H1 (cell line): ENCODE data around the gene CASQ2. TPM values are rescaled to one million over a fixed set of nuclear protein-coding genes. Genes with fewer than 3 reads are reported as not detected.

Experiments used
- CTCF ChIA-PET: fragments of 300-600 bp; sonication (Branson Sonifier 250); formaldehyde crosslinking; loops from one replicate; lab custom pipeline; 2021; ENCODE audit not compliant: partially characterized antibody; lab: Charles Lee
- POLR2A ChIA-PET: fragments of 300-600 bp; sonication (Branson Sonifier 250); formaldehyde crosslinking; loops from one replicate; lab custom pipeline; 2021; ENCODE audit warnings: inconsistent platforms; ENCODE audit not compliant: partially characterized antibody; lab: Charles Lee
- DNase-seq, 2 experiments: peaks; one replicate each; pipeline versions ENCODE4 v3.0.0 to v3.0.0-alpha.2; 2010 to 2022; ENCODE audit warnings: low spot score in 2 of 2, low read depth in 1 of 2, mixed read lengths in 1 of 2
- FAIRE-seq: peaks from 2 replicates; lab custom pipeline; 2011; peaks lifted over from hg19 to GRCh38; lab: Jason Lieb, UNC
- H2AFZ ChIP-seq: 2 replicates; pipeline ENCODE4 v1.8.1; 2012; ENCODE audit warnings: low read length, inconsistent platforms
- H2AK5ac ChIP-seq: 2 replicates; pipeline ENCODE4 v1.6.1; 2013; ENCODE audit warnings: low read depth, low read length
- H2BK120ac ChIP-seq: replicated peaks from 2 replicates; pipeline ENCODE3; 2013; ENCODE audit warnings: low read depth, low read length, inconsistent platforms
- H2BK12ac ChIP-seq: 2 replicates; pipeline ENCODE4 v1.6.1; 2013; ENCODE audit warnings: low read depth, low read length
- H2BK15ac ChIP-seq: 2 replicates; pipeline ENCODE4 v1.6.1; 2013; ENCODE audit warnings: low read length
- H2BK20ac ChIP-seq: 2 replicates; pipeline ENCODE4 v1.6.1; 2013; ENCODE audit warnings: low read length
- H2BK5ac ChIP-seq: 2 replicates; pipeline ENCODE4 v1.6.1; 2013; ENCODE audit warnings: low read depth, low read length
- H3K14ac ChIP-seq: 2 replicates; pipeline ENCODE4 v1.6.1; 2013; ENCODE audit warnings: inconsistent platforms; ENCODE audit not compliant: insufficient read length
- H3K18ac ChIP-seq: 2 replicates; pipeline ENCODE4 v1.6.1; 2013; ENCODE audit warnings: low read length; ENCODE audit errors: extremely low read depth
- H3K23ac ChIP-seq: 2 replicates; pipeline ENCODE4 v1.6.1; 2013; ENCODE audit warnings: inconsistent platforms; ENCODE audit not compliant: insufficient read length
- H3K23me2 ChIP-seq: 2 replicates; pipeline ENCODE4 v1.6.1; 2013; ENCODE audit warnings: low read depth, low read length
- H3K27ac ChIP-seq: 2 replicates; pipeline ENCODE4 v1.6.1; 2011; ENCODE audit warnings: low read depth, low read length, inconsistent platforms
- H3K27me3 ChIP-seq, 4 experiments: replicated peaks in 1 of 4; 1 replicate in 1 of 4; 2 replicates in 3 of 4; pipeline versions ENCODE4 v1.6.1 to v1.8.1; 2011 to 2013; ENCODE audit warnings: low read length in 3 of 4, mild to moderate bottlenecking in 3 of 4, inconsistent platforms in 2 of 4, mixed read lengths in 2 of 4, moderate library complexity in 1 of 4; ENCODE audit not compliant: control insufficient read depth in 3 of 4, insufficient read depth in 3 of 4; ENCODE audit errors: extremely low read depth in 1 of 4
- H3K36me3 ChIP-seq, 4 experiments: 2 replicates each; pipeline versions ENCODE4 v1.6.1 to v1.8.1; 2011 to 2013; ENCODE audit warnings: mild to moderate bottlenecking in 4 of 4, low read length in 3 of 4, moderate library complexity in 2 of 4, control low read depth in 1 of 4, inconsistent platforms in 1 of 4; ENCODE audit not compliant: insufficient read depth in 4 of 4, control insufficient read depth in 2 of 4
- H3K4ac ChIP-seq: replicated peaks from 2 replicates; pipeline ENCODE3; 2013; ENCODE audit warnings: low read length, low read depth, mixed read lengths, inconsistent platforms; ENCODE audit not compliant: insufficient read length
- H3K4me1 ChIP-seq, 4 experiments: replicated peaks in 1 of 4; 1 replicate in 1 of 4; 2 replicates in 3 of 4; pipeline versions ENCODE4 v1.6.1 to v1.8.1; 2011 to 2013; ENCODE audit warnings: low read length in 3 of 4, inconsistent platforms in 2 of 4, mixed read lengths in 1 of 4; ENCODE audit not compliant: insufficient read depth in 4 of 4, control insufficient read depth in 3 of 4
- H3K4me2 ChIP-seq, 2 experiments: 2 replicates each; pipeline versions ENCODE4 v1.6.1 to v1.8.1; 2011 to 2013; ENCODE audit warnings: low read depth in 2 of 2, low read length in 2 of 2, control low read depth in 1 of 2, inconsistent platforms in 1 of 2, mild to moderate bottlenecking in 1 of 2; ENCODE audit not compliant: insufficient read depth in 1 of 2
- H3K4me3 ChIP-seq, 4 experiments: fragments of 200-600, 300-600 bp in 1 of 4; sonication (generic), shearing (Covaris generic), sonication (Bioruptor Twin) in 1 of 4; 2 replicates each; pipeline versions ENCODE4 v1.5.1 to v1.8.1; 2011 to 2016; ENCODE audit warnings: low read length in 4 of 4, low read depth in 3 of 4, control low read depth in 2 of 4, inconsistent platforms in 2 of 4, mild to moderate bottlenecking in 2 of 4, mixed read lengths in 1 of 4, moderate library complexity in 1 of 4; ENCODE audit not compliant: insufficient read depth in 2 of 4; ENCODE audit errors: extremely low read depth in 1 of 4
- H3K56ac ChIP-seq: replicated peaks from 2 replicates; pipeline ENCODE3; 2013; ENCODE audit warnings: low read depth, mild to moderate bottlenecking, mixed read lengths, low read length, inconsistent platforms; ENCODE audit not compliant: insufficient read length
- H3K79me1 ChIP-seq: 2 replicates; pipeline ENCODE4 v1.6.1; 2013; ENCODE audit warnings: low read depth, low read length, control low read depth
- H3K79me2 ChIP-seq, 2 experiments: 2 replicates each; pipeline versions ENCODE4 v1.6.1 to v1.8.1; 2012 to 2013; ENCODE audit warnings: low read length in 2 of 2, mild to moderate bottlenecking in 2 of 2, inconsistent platforms in 1 of 2; ENCODE audit not compliant: insufficient read depth in 2 of 2, control insufficient read depth in 1 of 2
- H3K9ac ChIP-seq, 4 experiments: replicated peaks in 1 of 4; 1 replicate in 1 of 4; 2 replicates in 3 of 4; pipeline versions ENCODE4 v1.6.1 to v1.8.1; 2011 to 2013; ENCODE audit warnings: low read depth in 3 of 4, low read length in 3 of 4, control low read depth in 2 of 4, mild to moderate bottlenecking in 2 of 4, moderate library complexity in 2 of 4, inconsistent platforms in 1 of 4; ENCODE audit errors: extremely low read depth in 1 of 4
- H3K9me3 ChIP-seq, 2 experiments: 2 replicates each; pipeline versions ENCODE4 v1.6.1 to v1.8.1; 2012 to 2013; ENCODE audit warnings: mild to moderate bottlenecking in 2 of 2, moderate library complexity in 2 of 2, control low read depth in 1 of 2, inconsistent platforms in 1 of 2, low read depth in 1 of 2, low read length in 1 of 2, mixed read lengths in 1 of 2; ENCODE audit not compliant: insufficient read depth in 2 of 2
- H4K20me1 ChIP-seq, 2 experiments: replicated peaks in 1 of 2; 2 replicates each; pipeline versions ENCODE3 to v1.8.1; 2011 to 2013; ENCODE audit warnings: inconsistent platforms in 2 of 2, low read length in 2 of 2, mild to moderate bottlenecking in 1 of 2; ENCODE audit not compliant: insufficient read depth in 2 of 2, control insufficient read depth in 1 of 2
- H4K5ac ChIP-seq: 2 replicates; pipeline ENCODE4 v1.6.1; 2013; ENCODE audit warnings: low read length, low read depth, mixed read lengths, inconsistent platforms; ENCODE audit not compliant: insufficient read length
- H4K8ac ChIP-seq: 2 replicates; pipeline ENCODE4 v1.8.0; 2013; ENCODE audit warnings: mild to moderate bottlenecking, moderate library complexity, low read length, inconsistent platforms; ENCODE audit not compliant: insufficient read depth; ENCODE audit errors: extremely low read depth
- H4K91ac ChIP-seq: replicated peaks from 2 replicates; pipeline ENCODE3; 2013; ENCODE audit warnings: low read length, mixed read lengths, inconsistent platforms; ENCODE audit not compliant: insufficient read length
- EP300 ChIP-seq, 2 experiments: IDR thresholded peaks; 1 replicate in 1 of 2; 2 replicates in 1 of 2; pipeline ENCODE4 v1.6.1; 2011 to 2012; ENCODE audit warnings: low read depth in 2 of 2, low read length in 2 of 2, mild to moderate bottlenecking in 2 of 2, borderline replicate concordance in 1 of 2, inconsistent platforms in 1 of 2, moderate library complexity in 1 of 2
- RBBP5 ChIP-seq: IDR thresholded peaks from 2 replicates; pipeline ENCODE4 v1.7.1; 2012; ENCODE audit warnings: low read depth, mild to moderate bottlenecking, inconsistent platforms, low read length, moderate library complexity, borderline replicate concordance
- SIRT6 ChIP-seq: IDR thresholded peaks from one replicate; pipeline ENCODE4 v1.7.1; 2012; ENCODE audit warnings: low read length, inconsistent platforms
- SP2 ChIP-seq: IDR thresholded peaks from 2 replicates; pipeline ENCODE4 v1.6.1; 2012; ENCODE audit warnings: mild to moderate bottlenecking, low read length, inconsistent platforms
- TAF1 ChIP-seq: IDR thresholded peaks from 2 replicates; pipeline ENCODE4 v1.6.1; 2011; ENCODE audit warnings: mild to moderate bottlenecking, low read depth, low read length
- TBP ChIP-seq: IDR thresholded peaks from 2 replicates; pipeline ENCODE4 v1.6.1; 2011; ENCODE audit warnings: low read depth, low read length, improper control_type of control experiment
- TCF12 ChIP-seq: IDR thresholded peaks from 2 replicates; pipeline ENCODE4 v1.6.1; 2011; ENCODE audit warnings: low read depth, mild to moderate bottlenecking, low read length
- USF2 ChIP-seq: IDR thresholded peaks from 2 replicates; pipeline ENCODE4 v1.6.1; 2011; ENCODE audit warnings: low read length, improper control_type of control experiment
- YY1 ChIP-seq: IDR thresholded peaks from 2 replicates; pipeline ENCODE4 v1.6.1; 2011; ENCODE audit warnings: low read depth, mild to moderate bottlenecking, low read length
- ZNF274 ChIP-seq: IDR thresholded peaks from 2 replicates; pipeline ENCODE4 v1.7.0; 2012; ENCODE audit warnings: low read length, borderline replicate concordance; ENCODE audit errors: extremely low read depth
- WGBS, 2 experiments: shearing (Covaris generic) in 1 of 2; methylation state at CpG; one replicate each; pipeline versions ENCODE4 v1.1.6 to v1.1.7; 2013 to 2015; ENCODE audit warnings: low lambda C conversion rate in 2 of 2, mixed read lengths in 2 of 2, inconsistent platforms in 1 of 2, low coverage in 1 of 2, missing lambda C conversion rate in 1 of 2; ENCODE audit not compliant: insufficient replicate concordance in 2 of 2, insufficient coverage in 1 of 2, insufficient read length in 1 of 2; ENCODE audit errors: extremely low coverage in 1 of 2, missing lambda C conversion rate in 1 of 2; 5-methylcytosine and 5-hydroxymethylcytosine counted together
- polyA plus RNA-seq, 7 experiments: library from polyadenylated mRNA; depleted of rRNA in 3 of 7; stranded (reverse) in 5 of 7; unstranded in 2 of 7; fragments of >200 nt in 5 of 7; fragments of 200-250 nt in 2 of 7; gene quantifications; 1 replicate in 5 of 7; 2 replicates in 1 of 7; 4 replicates in 1 of 7; pipeline versions ENCODE4 v1.2.1 to v1.2.3, GENCODE V29; 2011 to 2013; ENCODE audit warnings: missing spikeins in 2 of 7, mixed read lengths in 2 of 7
- total RNA-seq: library from RNA; stranded (reverse); fragmentation: NEBNext Ultra II Directional; extraction: Animal tissue kit (Norgen Biotek cat#: 25700); gene quantifications from 2 replicates; pipeline ENCODE4 v1.2.1, GENCODE V29; 2021
- TF ChIP-seq, protein P1 (sequence below): IDR thresholded peaks from 2 replicates; pipeline ENCODE4 v1.6.1; 2012; ENCODE audit warnings: inconsistent platforms

The CASQ2 gene
- total and polyA plus RNA-seq, 2 of the 8 experiments (the other 6 are each of a cell fraction or from before 2014, with no cell fraction given), result not detected

DNA sequence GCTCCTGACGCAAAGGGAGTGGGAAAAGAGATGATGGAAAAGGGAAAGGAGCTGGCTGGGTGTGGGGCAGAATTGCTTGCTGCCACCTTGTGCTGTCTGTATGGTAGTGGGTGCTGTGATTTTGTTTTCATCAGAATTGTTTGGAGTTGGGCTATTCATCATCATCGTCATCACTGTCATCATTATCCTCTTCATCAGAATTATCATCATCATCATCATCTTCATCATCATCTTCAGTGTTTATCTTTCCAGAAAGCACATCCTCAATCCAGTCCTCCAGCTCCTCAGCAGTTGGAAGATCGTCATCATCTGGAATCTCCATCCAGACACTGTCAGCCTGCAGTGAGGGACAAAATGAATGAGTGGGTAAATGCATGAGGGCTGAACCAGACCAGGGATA is 67.4 kb downstream of the CASQ2 start:
- Histone ChIP-seq H3K27me3 (no peaks in the 10 kb centered on the region), H3K56ac (no peak overlapping the region), H2BK15ac (no peak overlapping the region), H3K4me1 (no peaks in the 10 kb centered on the region), H3K4me3 (no peak overlapping the region), H2BK20ac (no peak overlapping the region), H4K8ac (no peak overlapping the region), H3K79me2 (no peaks in the 10 kb centered on the region), H3K4me2 (no peak overlapping the region), H4K5ac (no peak overlapping the region), H4K20me1 (no peaks in the 10 kb centered on the region), H2BK12ac (no peak overlapping the region), H3K9ac (no peak overlapping the region), H3K79me1 (no peaks in the 10 kb centered on the region), H3K27ac (no peak overlapping the region), H2BK120ac (no peak overlapping the region), H4K91ac (no peak overlapping the region), H3K18ac (no peak overlapping the region), H2BK5ac (no peak overlapping the region), H3K23ac (no peak overlapping the region), H3K36me3 (no peaks in the 10 kb centered on the region), H3K14ac (no peak overlapping the region), H3K9me3 (no peaks in the 10 kb centered on the region), H3K23me2 (no peaks in the 10 kb centered on the region), H2AK5ac (no peak overlapping the region), H3K4ac (no peak overlapping the region), H2AFZ (no peak overlapping the region)
- no peak for TF ChIP-seq YY1
- TF ChIP-seq TBP, result no peak
- no peak for TF ChIP-seq EP300 (IDR thresholded peaks at IDR 0.05; ENCODE audit: borderline replicate concordance in 1 of 2, low read depth in 2 of 2, low read length in 2 of 2)
- no peak for TF ChIP-seq USF2
- TF ChIP-seq SIRT6, result no peak
- no peak for TF ChIP-seq TAF1
- TF ChIP-seq, protein P1, sequence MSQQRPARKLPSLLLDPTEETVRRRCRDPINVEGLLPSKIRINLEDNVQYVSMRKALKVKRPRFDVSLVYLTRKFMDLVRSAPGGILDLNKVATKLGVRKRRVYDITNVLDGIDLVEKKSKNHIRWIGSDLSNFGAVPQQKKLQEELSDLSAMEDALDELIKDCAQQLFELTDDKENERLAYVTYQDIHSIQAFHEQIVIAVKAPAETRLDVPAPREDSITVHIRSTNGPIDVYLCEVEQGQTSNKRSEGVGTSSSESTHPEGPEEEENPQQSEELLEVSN, result no peak
- no peak for TF ChIP-seq SP2
- TF ChIP-seq ZNF274, result no peak
- no peak for TF ChIP-seq TCF12
- TF ChIP-seq RBBP5, result no peak
- FAIRE-seq (no peak), DNase-seq (no peak)
- ChIA-PET CTCF (interaction anchor here (1.1 to 2.1 kb wide), 6 partner anchors 12 to 106 kb away, joined by 3 to 7 read pairs (median 5); no protein-coding TSS in a partner anchor), POLR2A (no interaction called here)
- 82% methylated on average over 3 of the region's 3 CpGs; no CpG with 5 or more reads in 1 of the 2 experiments for WGBS, 2 experiments
